GM11168 (cell line): ENCODE measurements around the gene ZSCAN9.

Experiments
- in situ Hi-C: fragments of 300-500 bp; cut with MboI; formaldehyde crosslinking; loops from one replicate; pipeline ENCODE4 v1.12.0; 2022; ENCODE audit warnings: low sequenced_read_pairs; ENCODE audit not compliant: unreplicated experiment

ZSCAN9 gene

GRCh38 chr6:28218312-28219248 lies 6.5 kb upstream of the ZSCAN9 start:
- in situ Hi-C loops = no loop called here

GRCh38 chr6:28220257-28221133 lies 4.6 kb upstream of the ZSCAN9 start:
- in situ Hi-C loops = no loop called here

GRCh38 chr6:28224131-28225055 lies 682 bp upstream of the ZSCAN9 start:
- in situ Hi-C loops = no loop called here

- in situ Hi-C loops = no loop called here
Measured at GRCh38 chr6:28226460-28226859, 1.4 kb downstream of the ZSCAN9 start.

GRCh38 chr6:28232785-28233184 lies 7.7 kb downstream of the ZSCAN9 start:
- in situ Hi-C loops = no loop called here

- in situ Hi-C loops = no loop called here
Measured at GRCh38 chr6:28235912-28236452, 10.9 kb downstream of the ZSCAN9 start.

- in situ Hi-C loops = no loop called here
Measured at GRCh38 chr6:28239636-28240035, 14.6 kb downstream of the ZSCAN9 start.

GRCh38 chr6:28240471-28240870 lies 15.4 kb downstream of the ZSCAN9 start:
- in situ Hi-C loops = no loop called here

GRCh38 chr6:28243946-28244345 lies 18.9 kb downstream of the ZSCAN9 start:
- in situ Hi-C loops = no loop called here

GRCh38 chr6:28245206-28245941 lies 20.3 kb downstream of the ZSCAN9 start:
- in situ Hi-C loops = no loop called here

- in situ Hi-C loops = no loop called here
Measured at GRCh38 chr6:28248916-28249315, 23.8 kb downstream of the ZSCAN9 start.

GRCh38 chr6:28250747-28251146 lies 25.7 kb downstream of the ZSCAN9 start:
- in situ Hi-C loops = no loop called here

GRCh38 chr6:28251661-28252008 lies 26.6 kb downstream of the ZSCAN9 start:
- in situ Hi-C loops = no loop called here

GRCh38 chr6:28252009-28252975 lies 27.2 kb downstream of the ZSCAN9 start, which contains the start of gene ZKSCAN4:
ZKSCAN4 (minus strand) TSS chr6:28252269; CDS start chr6:28251980, 289 bp downstream.
- in situ Hi-C loops = no loop called here

GRCh38 chr6:28254121-28254519 lies 29.0 kb downstream of the ZSCAN9 start:
- in situ Hi-C loops = no loop called here

- in situ Hi-C loops = no loop called here
Measured at GRCh38 chr6:28257042-28257441, 32.0 kb downstream of the ZSCAN9 start.

- in situ Hi-C loops = no loop called here
Measured at GRCh38 chr6:28258877-28259777, 34.1 kb downstream of the ZSCAN9 start, which contains the start of gene NKAPL. NKAPL (plus strand) TSS chr6:28259297; CDS start chr6:28259372, 75 bp downstream.
